Glutamatergic neuron (in vitro differentiated cells): Measurements from ENCODE around the gene IL3RA. TPM values are rescaled to one million over a fixed set of nuclear protein-coding genes. Genes with fewer than 3 reads are reported as not detected.

Experiments
- DNase-seq: peaks from one replicate; pipeline ENCODE4 v3.0.0; 2022
- H3K27ac Mint-ChIP-seq: one replicate; pipeline ENCODE4 v1.8.0; 2020; ENCODE audit warnings: mild to moderate bottlenecking, mixed read lengths, inconsistent platforms; ENCODE audit not compliant: unreplicated experiment
- H3K27me3 Mint-ChIP-seq: one replicate; pipeline ENCODE4 v1.8.0; 2020; ENCODE audit warnings: mild to moderate bottlenecking, moderate library complexity, mixed read lengths, inconsistent platforms; ENCODE audit not compliant: unreplicated experiment
- H3K36me3 Mint-ChIP-seq: one replicate; pipeline ENCODE4 v1.8.0; 2020; ENCODE audit warnings: mild to moderate bottlenecking, mixed read lengths, inconsistent platforms; ENCODE audit not compliant: unreplicated experiment
- H3K4me1 Mint-ChIP-seq: one replicate; pipeline ENCODE4 v1.8.0; 2020; ENCODE audit warnings: mild to moderate bottlenecking, low read depth, mixed read lengths, inconsistent platforms; ENCODE audit not compliant: unreplicated experiment
- H3K4me3 Mint-ChIP-seq: one replicate; pipeline ENCODE4 v1.8.0; 2020; ENCODE audit warnings: mild to moderate bottlenecking, mixed read lengths, inconsistent platforms; ENCODE audit not compliant: unreplicated experiment
- H3K9me3 Mint-ChIP-seq: one replicate; pipeline ENCODE4 v1.8.0; 2020; ENCODE audit warnings: mild to moderate bottlenecking, moderate library complexity, mixed read lengths, inconsistent platforms; ENCODE audit not compliant: unreplicated experiment
- microRNA-seq: library from miRNA; unstranded; fragments of <30 nt; microRNA quantifications from one replicate; pipeline ENCODE4, GENCODE V29; 2020; ENCODE audit not compliant: unreplicated experiment
- total RNA-seq: library from RNA; stranded (reverse); fragmentation: NEBNext Ultra II Directional; extraction: Animal tissue kit (Norgen Biotek cat#: 25700); gene quantifications from one replicate; pipeline ENCODE4 v1.2.1, GENCODE V29; 2021; ENCODE audit not compliant: unreplicated experiment
- TF ChIP-seq, protein P1 (sequence below): fragments of 200-600 bp; sonication (generic); IDR thresholded peaks from one replicate; pipeline ENCODE4 v1.5.0; 2021; ENCODE audit not compliant: partially characterized antibody, unreplicated experiment

Gene IL3RA
- total RNA-seq, 1 donor from 2014 or later = not detected

DNA sequence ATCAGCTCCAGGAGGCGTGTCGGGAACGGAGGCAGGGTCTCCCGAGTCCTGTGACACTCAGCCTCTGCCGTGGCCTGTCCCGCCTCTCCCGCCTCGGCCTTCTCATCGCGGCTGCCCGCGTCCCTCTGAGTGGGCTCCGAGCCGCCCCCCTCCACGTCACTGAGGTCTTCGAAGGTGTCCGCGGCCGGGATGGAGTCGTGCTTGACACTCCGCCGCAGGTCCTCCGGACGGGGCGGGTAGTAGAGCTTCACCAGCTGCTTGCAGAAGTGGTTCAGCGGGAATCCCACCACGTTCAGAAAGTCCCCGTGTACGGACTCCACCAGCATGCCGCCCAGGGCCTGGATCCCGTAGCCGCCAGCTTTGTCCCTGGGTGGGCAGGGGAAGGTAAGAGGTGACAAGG lies 91.2 kb downstream of the IL3RA start:
- DNase-seq = no peak
- Mint-ChIP-seq H3K9me3 (peaks cover 10% of the 10 kb centered on the region), H3K27me3 (peaks cover 16% of the 10 kb centered on the region), H3K4me3 (no peak overlapping the region), H3K4me1 (no peaks in the 10 kb centered on the region), H3K36me3 (peaks cover 24% of the 10 kb centered on the region), H3K27ac (no peak overlapping the region)
- TF ChIP-seq, protein P1, sequence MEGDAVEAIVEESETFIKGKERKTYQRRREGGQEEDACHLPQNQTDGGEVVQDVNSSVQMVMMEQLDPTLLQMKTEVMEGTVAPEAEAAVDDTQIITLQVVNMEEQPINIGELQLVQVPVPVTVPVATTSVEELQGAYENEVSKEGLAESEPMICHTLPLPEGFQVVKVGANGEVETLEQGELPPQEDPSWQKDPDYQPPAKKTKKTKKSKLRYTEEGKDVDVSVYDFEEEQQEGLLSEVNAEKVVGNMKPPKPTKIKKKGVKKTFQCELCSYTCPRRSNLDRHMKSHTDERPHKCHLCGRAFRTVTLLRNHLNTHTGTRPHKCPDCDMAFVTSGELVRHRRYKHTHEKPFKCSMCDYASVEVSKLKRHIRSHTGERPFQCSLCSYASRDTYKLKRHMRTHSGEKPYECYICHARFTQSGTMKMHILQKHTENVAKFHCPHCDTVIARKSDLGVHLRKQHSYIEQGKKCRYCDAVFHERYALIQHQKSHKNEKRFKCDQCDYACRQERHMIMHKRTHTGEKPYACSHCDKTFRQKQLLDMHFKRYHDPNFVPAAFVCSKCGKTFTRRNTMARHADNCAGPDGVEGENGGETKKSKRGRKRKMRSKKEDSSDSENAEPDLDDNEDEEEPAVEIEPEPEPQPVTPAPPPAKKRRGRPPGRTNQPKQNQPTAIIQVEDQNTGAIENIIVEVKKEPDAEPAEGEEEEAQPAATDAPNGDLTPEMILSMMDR = no peak

DNA sequence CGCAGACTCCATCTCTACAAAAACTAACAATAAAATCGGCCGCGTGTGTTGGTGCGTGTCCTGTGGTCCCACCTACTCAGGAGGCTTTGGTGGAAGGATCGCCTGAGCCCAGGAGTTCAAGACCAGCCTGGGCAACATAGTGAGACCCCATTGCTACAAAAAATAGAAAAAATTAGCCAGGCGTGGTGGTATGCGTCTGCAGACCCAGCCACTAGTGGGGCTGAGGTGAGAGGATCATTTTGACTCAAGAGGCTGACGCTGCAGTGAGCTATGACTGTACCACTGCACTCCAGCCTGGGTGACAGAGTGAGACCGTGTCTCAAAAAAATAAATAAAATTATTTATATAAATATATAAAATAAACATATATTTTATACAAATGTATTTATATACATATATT lies 93.9 kb downstream of the IL3RA start:
- no peaks in the 10 kb centered on the region for H3K4me1 Mint-ChIP-seq
- peaks cover 9% of the 10 kb centered on the region for H3K27me3 Mint-ChIP-seq
- H3K27ac Mint-ChIP-seq = no peak overlapping the region
- H3K36me3 Mint-ChIP-seq = peaks cover 8% of the 10 kb centered on the region
- DNase-seq = no peak
- H3K9me3 Mint-ChIP-seq = peaks cover 3% of the 10 kb centered on the region
- no peak overlapping the region for H3K4me3 Mint-ChIP-seq
- TF ChIP-seq, protein P1 = no peak

Small RNA genes lying within 50 kb of the gene (microRNA-seq; reads per million reads assigned to microRNA genes)
- gene MIR3690 = not detected

Other genes starting within 250 kb of the IL3RA start
- 0.54 TPM for gene CRLF2, start 124.1 kb upstream of the IL3RA start, total RNA-seq
- gene CSF2RA, start 68.0 kb upstream of the IL3RA start, total RNA-seq = not detected
- gene SLC25A6, start 55.3 kb downstream of the IL3RA start, total RNA-seq = 411 TPM
- gene ASMTL, start 116.1 kb downstream of the IL3RA start, total RNA-seq = 45.5 TPM
- 2.3 TPM for gene P2RY8, start 200.4 kb downstream of the IL3RA start, total RNA-seq